ENCODE measurements around the gene CINP.

CINP gene

GRCh38 chr14:102378830-102379229 is 16.1 kb upstream of the CINP start:
- Histone ChIP-seq H3K79me1 (ENCODE audit: low read length) (no peaks in the 10 kb centered on the region), H3K18ac (ENCODE audit: low read length) (no peak overlapping the region), H2BK120ac (ENCODE audit: low read depth, low read length) (no peak overlapping the region), H4K8ac (ENCODE audit: low read depth, low read length) (no peak overlapping the region), H3K23ac (ENCODE audit: low read length) (no peak overlapping the region), H3K56ac (ENCODE audit: low read length) (no peak overlapping the region), H3K4me3 (ENCODE audit: low read length) (no peak overlapping the region), H4K5ac (ENCODE audit: low read length) (no peak overlapping the region), H2BK5ac (ENCODE audit: low read length) (no peak overlapping the region), H2AK5ac (ENCODE audit: low read length) (no peak overlapping the region), H3K79me2 (ENCODE audit: control insufficient read depth, insufficient read depth, low read length) (no peaks in the 10 kb centered on the region), H2BK15ac (replicated peaks; ENCODE audit: low read depth) (no peak overlapping the region), H3K27me3 (ENCODE audit: insufficient read depth, low read length, poor library complexity) (no peaks in the 10 kb centered on the region), H3K27ac (ENCODE audit: low read depth, low read length) (no peak overlapping the region), H3K9ac (ENCODE audit: low read length) (no peak overlapping the region), H3K36me3 (ENCODE audit: control insufficient read depth, insufficient read depth, low read length) (no peaks in the 10 kb centered on the region), H3K4ac (ENCODE audit: low read depth, low read length) (no peak overlapping the region), H3K4me1 (ENCODE audit: control insufficient read depth, low read depth, low read length) (no peaks in the 10 kb centered on the region), H3K4me2 (ENCODE audit: low read length) (no peak overlapping the region)
- WGBS (ENCODE audit: extremely low coverage, insufficient coverage, low lambda C conversion rate), result no CpG with 5 or more reads among the region's 9 CpGs
- no peak for DNase-seq

- H3K4ac ChIP-seq (ENCODE audit: low read depth, low read length), result no peak overlapping the region
- no peak overlapping the region for H3K18ac ChIP-seq (ENCODE audit: low read length)
- no peak overlapping the region for H2BK15ac ChIP-seq (replicated peaks; ENCODE audit: low read depth)
- no peak overlapping the region for H3K9ac ChIP-seq (ENCODE audit: low read length)
- H3K36me3 ChIP-seq (ENCODE audit: control insufficient read depth, insufficient read depth, low read length), result no peaks in the 10 kb centered on the region
- no peak overlapping the region for H3K4me3 ChIP-seq (ENCODE audit: low read length)
- no peak overlapping the region for H3K4me2 ChIP-seq (ENCODE audit: low read length)
- DNase-seq, result no peak
- H3K27me3 ChIP-seq (ENCODE audit: insufficient read depth, low read length, poor library complexity), result no peaks in the 10 kb centered on the region
- no peaks in the 10 kb centered on the region for H3K4me1 ChIP-seq (ENCODE audit: control insufficient read depth, low read depth, low read length)
- H2BK5ac ChIP-seq (ENCODE audit: low read length), result no peak overlapping the region
- H3K79me2 ChIP-seq (ENCODE audit: control insufficient read depth, insufficient read depth, low read length), result no peaks in the 10 kb centered on the region
- H2AK5ac ChIP-seq (ENCODE audit: low read length), result no peak overlapping the region
- H2BK120ac ChIP-seq (ENCODE audit: low read depth, low read length), result no peak overlapping the region
- no peak overlapping the region for H4K5ac ChIP-seq (ENCODE audit: low read length)
- no peaks in the 10 kb centered on the region for H3K79me1 ChIP-seq (ENCODE audit: low read length)
- no peak overlapping the region for H3K23ac ChIP-seq (ENCODE audit: low read length)
- no peak overlapping the region for H3K27ac ChIP-seq (ENCODE audit: low read depth, low read length)
- H3K56ac ChIP-seq (ENCODE audit: low read length), result no peak overlapping the region
- no peak overlapping the region for H4K8ac ChIP-seq (ENCODE audit: low read depth, low read length)
Measured at GRCh38 chr14:102377696-102378095, 15.0 kb upstream of the CINP start.

GRCh38 chr14:102375119-102375518 is 12.4 kb upstream of the CINP start:
- Histone ChIP-seq H3K56ac (ENCODE audit: low read length) (no peak overlapping the region), H2AK5ac (ENCODE audit: low read length) (no peak overlapping the region), H3K4me2 (ENCODE audit: low read length) (no peak overlapping the region), H3K4ac (ENCODE audit: low read depth, low read length) (no peak overlapping the region), H2BK120ac (ENCODE audit: low read depth, low read length) (no peak overlapping the region), H3K27me3 (ENCODE audit: insufficient read depth, low read length, poor library complexity) (no peaks in the 10 kb centered on the region), H2BK5ac (ENCODE audit: low read length) (no peak overlapping the region), H3K9ac (ENCODE audit: low read length) (no peak overlapping the region), H4K5ac (ENCODE audit: low read length) (no peak overlapping the region), H4K8ac (ENCODE audit: low read depth, low read length) (no peak overlapping the region), H3K23ac (ENCODE audit: low read length) (no peak overlapping the region), H3K18ac (ENCODE audit: low read length) (no peak overlapping the region), H3K4me1 (ENCODE audit: control insufficient read depth, low read depth, low read length) (no peaks in the 10 kb centered on the region), H3K79me1 (ENCODE audit: low read length) (no peaks in the 10 kb centered on the region), H2BK15ac (replicated peaks; ENCODE audit: low read depth) (no peak overlapping the region), H3K79me2 (ENCODE audit: control insufficient read depth, insufficient read depth, low read length) (no peaks in the 10 kb centered on the region), H3K27ac (ENCODE audit: low read depth, low read length) (no peak overlapping the region), H3K36me3 (ENCODE audit: control insufficient read depth, insufficient read depth, low read length) (no peaks in the 10 kb centered on the region), H3K4me3 (ENCODE audit: low read length) (no peak overlapping the region)
- DNase-seq, result no peak
- no CpG with 5 or more reads among the region's 5 CpGs for WGBS (ENCODE audit: extremely low coverage, insufficient coverage, low lambda C conversion rate)

- Histone ChIP-seq H2AK5ac (ENCODE audit: low read length) (no peak overlapping the region), H3K56ac (ENCODE audit: low read length) (no peak overlapping the region), H2BK15ac (replicated peaks; ENCODE audit: low read depth) (no peak overlapping the region), H3K36me3 (ENCODE audit: control insufficient read depth, insufficient read depth, low read length) (no peaks in the 10 kb centered on the region), H3K79me1 (ENCODE audit: low read length) (no peaks in the 10 kb centered on the region), H4K5ac (ENCODE audit: low read length) (no peak overlapping the region), H3K18ac (ENCODE audit: low read length) (no peak overlapping the region), H3K79me2 (ENCODE audit: control insufficient read depth, insufficient read depth, low read length) (no peaks in the 10 kb centered on the region), H3K4ac (ENCODE audit: low read depth, low read length) (no peak overlapping the region), H3K23ac (ENCODE audit: low read length) (no peak overlapping the region), H3K4me2 (ENCODE audit: low read length) (no peak overlapping the region), H3K9ac (ENCODE audit: low read length) (no peak overlapping the region), H3K27me3 (ENCODE audit: insufficient read depth, low read length, poor library complexity) (no peaks in the 10 kb centered on the region), H3K4me3 (ENCODE audit: low read length) (no peak overlapping the region), H2BK120ac (ENCODE audit: low read depth, low read length) (no peak overlapping the region), H4K8ac (ENCODE audit: low read depth, low read length) (no peak overlapping the region), H3K4me1 (ENCODE audit: control insufficient read depth, low read depth, low read length) (no peaks in the 10 kb centered on the region), H3K27ac (ENCODE audit: low read depth, low read length) (no peak overlapping the region), H2BK5ac (ENCODE audit: low read length) (no peak overlapping the region)
- DNase-seq, result no peak
- no CpG with 5 or more reads among the region's 2 CpGs for WGBS (ENCODE audit: extremely low coverage, insufficient coverage, low lambda C conversion rate)
Measured at GRCh38 chr14:102374264-102374663, 11.6 kb upstream of the CINP start.

- H3K4me3 ChIP-seq (ENCODE audit: low read length), result no peak overlapping the region
- no peak overlapping the region for H4K5ac ChIP-seq (ENCODE audit: low read length)
- no peak overlapping the region for H3K4ac ChIP-seq (ENCODE audit: low read depth, low read length)
- no peaks in the 10 kb centered on the region for H3K27me3 ChIP-seq (ENCODE audit: insufficient read depth, low read length, poor library complexity)
- H3K36me3 ChIP-seq (ENCODE audit: control insufficient read depth, insufficient read depth, low read length), result no peaks in the 10 kb centered on the region
- H3K4me1 ChIP-seq (ENCODE audit: control insufficient read depth, low read depth, low read length), result no peaks in the 10 kb centered on the region
- no peak overlapping the region for H2BK120ac ChIP-seq (ENCODE audit: low read depth, low read length)
- no peaks in the 10 kb centered on the region for H3K79me2 ChIP-seq (ENCODE audit: control insufficient read depth, insufficient read depth, low read length)
- H3K27ac ChIP-seq (ENCODE audit: low read depth, low read length), result no peak overlapping the region
- H2BK5ac ChIP-seq (ENCODE audit: low read length), result no peak overlapping the region
- H3K79me1 ChIP-seq (ENCODE audit: low read length), result no peaks in the 10 kb centered on the region
- H3K23ac ChIP-seq (ENCODE audit: low read length), result no peak overlapping the region
- H2BK15ac ChIP-seq (replicated peaks; ENCODE audit: low read depth), result no peak overlapping the region
- no peak overlapping the region for H3K9ac ChIP-seq (ENCODE audit: low read length)
- H4K8ac ChIP-seq (ENCODE audit: low read depth, low read length), result no peak overlapping the region
- H3K4me2 ChIP-seq (ENCODE audit: low read length), result no peak overlapping the region
- WGBS (ENCODE audit: extremely low coverage, insufficient coverage, low lambda C conversion rate), result no CpG with 5 or more reads among the region's 3 CpGs
- no peak overlapping the region for H3K56ac ChIP-seq (ENCODE audit: low read length)
- DNase-seq, result no peak
- H3K18ac ChIP-seq (ENCODE audit: low read length), result no peak overlapping the region
- no peak overlapping the region for H2AK5ac ChIP-seq (ENCODE audit: low read length)
Measured at GRCh38 chr14:102373110-102373509, 10.4 kb upstream of the CINP start.

- no peaks in the 10 kb centered on the region for H3K4me1 ChIP-seq (ENCODE audit: control insufficient read depth, low read depth, low read length)
- no peak overlapping the region for H4K8ac ChIP-seq (ENCODE audit: low read depth, low read length)
- H3K4me2 ChIP-seq (ENCODE audit: low read length), result no peak overlapping the region
- H3K79me1 ChIP-seq (ENCODE audit: low read length), result peaks cover 2% of the 10 kb centered on the region
- H3K36me3 ChIP-seq (ENCODE audit: control insufficient read depth, insufficient read depth, low read length), result no peaks in the 10 kb centered on the region
- H2BK120ac ChIP-seq (ENCODE audit: low read depth, low read length), result no peak overlapping the region
- no peak overlapping the region for H3K56ac ChIP-seq (ENCODE audit: low read length)
- H3K79me2 ChIP-seq (ENCODE audit: control insufficient read depth, insufficient read depth, low read length), result no peaks in the 10 kb centered on the region
- no peak overlapping the region for H2BK15ac ChIP-seq (replicated peaks; ENCODE audit: low read depth)
- H3K4ac ChIP-seq (ENCODE audit: low read depth, low read length), result no peak overlapping the region
- no peak overlapping the region for H3K27ac ChIP-seq (ENCODE audit: low read depth, low read length)
- H2AK5ac ChIP-seq (ENCODE audit: low read length), result no peak overlapping the region
- H4K5ac ChIP-seq (ENCODE audit: low read length), result no peak overlapping the region
- no peaks in the 10 kb centered on the region for H3K27me3 ChIP-seq (ENCODE audit: insufficient read depth, low read length, poor library complexity)
- H2BK5ac ChIP-seq (ENCODE audit: low read length), result no peak overlapping the region
- H3K18ac ChIP-seq (ENCODE audit: low read length), result no peak overlapping the region
- whole genome bisulfite sequencing (ENCODE audit: extremely low coverage, insufficient coverage, low lambda C conversion rate), result no CpG with 5 or more reads among the region's 4 CpGs
- no peak overlapping the region for H3K23ac ChIP-seq (ENCODE audit: low read length)
- no peak for DNase-seq
- no peak overlapping the region for H3K9ac ChIP-seq (ENCODE audit: low read length)
- no peak overlapping the region for H3K4me3 ChIP-seq (ENCODE audit: low read length)
Measured at GRCh38 chr14:102371361-102371760, 8.7 kb upstream of the CINP start.
